Right kidney (tissue), 1 donor: ENCODE data around the gene SALL3.
A peak's percentile ranks its signal among the peaks of the same experiment; 100 is the strongest.

Experiments
- DNase-seq: peaks from one replicate; pipeline ENCODE4 v3.0.0-alpha.2; 2016

Gene SALL3

DNA sequence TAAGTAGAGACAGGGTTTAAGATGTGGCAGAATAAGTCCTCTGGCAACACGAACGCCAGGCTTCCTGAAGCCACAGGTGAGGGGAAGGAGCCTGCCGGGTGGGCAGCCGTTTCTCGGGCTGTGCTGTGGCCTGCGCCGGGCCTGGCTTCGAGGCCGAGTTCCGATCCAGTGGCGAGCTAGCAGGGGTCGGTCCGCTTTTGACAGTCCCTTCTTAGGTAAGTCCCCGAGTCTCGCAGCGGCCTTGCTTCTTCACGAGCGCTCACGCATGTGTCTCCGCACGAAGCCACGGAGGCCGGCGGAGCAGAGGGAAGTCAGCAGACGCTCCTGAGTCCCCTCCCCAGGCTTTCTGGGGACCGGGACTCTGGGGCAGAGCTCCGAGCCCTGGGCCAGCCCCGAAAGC is 26.0 kb downstream of the SALL3 start:
- no peak for DNase-seq

- no peak for DNase-seq
These were observed 26.6 kb downstream of the SALL3 start for GRCh38 chr18:79006106-79006795.

DNA sequence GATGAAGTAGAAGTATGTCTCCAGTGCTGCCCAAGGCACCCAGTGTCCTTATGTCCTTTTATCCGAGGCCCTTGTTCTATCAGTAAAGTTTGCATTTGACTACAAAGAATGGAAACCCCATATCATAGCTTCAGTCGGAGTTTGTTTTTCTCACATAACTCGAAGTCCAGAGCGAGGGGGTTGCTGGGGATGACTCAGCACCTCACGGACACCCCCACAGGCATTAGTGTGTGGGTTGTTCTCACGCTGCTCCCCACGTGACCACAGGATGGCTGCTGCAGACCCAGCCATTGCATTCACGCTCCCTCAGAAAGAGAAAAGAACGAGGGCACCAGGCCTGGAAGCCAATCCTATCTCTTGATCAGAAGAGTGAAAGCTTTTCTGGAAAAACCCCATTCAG is 27.8 kb downstream of the SALL3 start:
- no peak for DNase-seq

- no peak for DNase-seq
These were observed 28.8 kb downstream of the SALL3 start for GRCh38 chr18:79008356-79008940.

GRCh38 chr18:79010802-79011201 is 31.2 kb downstream of the SALL3 start:
- DNase-seq = no peak

DNA sequence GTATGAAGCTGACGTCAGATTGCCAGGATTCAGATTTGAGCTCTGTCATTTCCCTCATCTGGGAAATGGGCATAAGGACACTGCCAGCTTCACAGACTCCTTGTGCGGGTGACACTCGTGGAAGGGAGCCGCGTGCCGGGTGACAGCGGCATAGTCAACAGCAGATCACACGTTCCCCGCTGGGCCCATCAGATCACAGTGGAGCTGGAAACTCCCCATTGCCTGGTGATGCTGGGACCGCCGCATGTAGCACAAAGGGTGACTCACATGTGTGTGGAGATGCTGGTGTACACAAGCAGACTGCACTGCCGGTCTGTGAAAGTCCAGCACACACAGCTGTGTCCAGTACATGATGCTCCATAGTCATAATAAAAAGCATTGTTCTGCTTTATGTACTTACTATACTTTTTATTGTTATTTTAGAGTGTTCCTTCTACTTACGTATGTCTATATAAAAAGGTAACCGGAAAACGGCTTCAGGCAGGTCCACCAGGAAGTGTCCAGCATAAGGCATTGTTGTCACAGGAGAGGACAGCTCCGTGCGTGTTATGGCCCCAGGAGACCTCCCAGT is 31.8 kb downstream of the SALL3 start:
- DNase-seq = no peak

GRCh38 chr18:79013869-79014268 is 34.3 kb downstream of the SALL3 start:
- DNase-seq = no peak

- DNase-seq = no peak
These were observed 39.3 kb downstream of the SALL3 start for GRCh38 chr18:79018911-79019310.

DNA sequence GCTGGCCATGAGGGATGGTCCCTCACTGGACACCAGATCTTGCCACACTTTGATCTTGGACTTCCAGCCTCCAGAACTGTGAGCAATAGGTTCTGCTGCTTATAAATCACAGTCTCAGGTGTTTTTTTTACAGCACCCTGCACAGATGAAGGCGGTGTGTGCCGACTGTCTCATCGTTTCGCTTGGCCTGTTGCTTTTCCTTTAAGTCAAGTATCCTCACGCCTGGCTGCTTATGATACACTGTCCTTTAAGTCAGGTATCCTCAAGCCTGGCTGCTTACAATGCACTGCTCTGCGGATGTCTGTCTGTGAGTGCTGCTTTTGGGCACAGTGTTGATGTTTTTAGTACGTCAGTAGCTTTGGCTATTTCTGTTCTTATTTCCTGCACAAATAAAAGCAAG is 40.3 kb downstream of the SALL3 start:
- no peak for DNase-seq

GRCh38 chr18:79022603-79023002 is 43.0 kb downstream of the SALL3 start:
- no peak for DNase-seq

- DNase-seq = no peak
These were observed 46.9 kb downstream of the SALL3 start for GRCh38 chr18:79026491-79026890.

GRCh38 chr18:79030680-79031079 is 51.1 kb downstream of the SALL3 start:
- no peak for DNase-seq

DNA sequence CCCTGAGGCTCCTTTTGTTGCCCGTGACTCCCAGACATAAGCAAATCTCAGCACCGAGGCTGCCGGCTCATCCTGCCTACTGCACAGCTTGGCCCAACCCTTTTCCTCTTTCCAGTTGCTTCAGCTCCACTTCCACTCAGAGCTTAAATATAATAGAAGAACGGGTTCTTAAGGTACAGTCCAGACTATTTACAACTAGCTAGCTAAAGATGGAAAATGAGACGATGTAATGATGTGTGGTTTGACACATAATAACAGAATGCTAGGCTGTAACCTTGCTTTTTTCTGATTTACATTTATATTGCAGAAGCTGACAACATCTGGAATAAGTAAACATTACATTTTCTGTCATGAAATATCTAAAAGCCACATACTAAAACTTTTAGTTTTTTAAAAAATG is 62.7 kb downstream of the SALL3 start:
- DNase-seq = no peak

DNA sequence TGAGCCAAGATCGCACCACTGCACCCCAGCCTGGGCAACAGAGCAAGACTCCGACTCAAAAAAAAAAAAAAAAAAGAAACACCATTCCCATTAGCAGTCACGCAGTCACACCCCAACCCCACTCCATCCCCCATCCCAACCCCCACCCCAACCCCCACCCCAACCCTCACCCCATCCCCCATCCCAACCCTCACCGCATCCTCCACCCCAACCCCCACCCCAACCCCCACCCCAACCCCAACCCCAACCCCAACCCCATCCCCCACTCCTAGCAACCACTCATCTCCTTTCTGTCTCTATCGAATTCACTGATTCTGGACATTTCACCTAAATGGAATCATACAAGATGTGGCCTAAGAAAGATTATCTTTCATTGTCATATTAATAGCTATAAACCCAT is 63.7 kb downstream of the SALL3 start:
- DNase-seq = no peak

DNA sequence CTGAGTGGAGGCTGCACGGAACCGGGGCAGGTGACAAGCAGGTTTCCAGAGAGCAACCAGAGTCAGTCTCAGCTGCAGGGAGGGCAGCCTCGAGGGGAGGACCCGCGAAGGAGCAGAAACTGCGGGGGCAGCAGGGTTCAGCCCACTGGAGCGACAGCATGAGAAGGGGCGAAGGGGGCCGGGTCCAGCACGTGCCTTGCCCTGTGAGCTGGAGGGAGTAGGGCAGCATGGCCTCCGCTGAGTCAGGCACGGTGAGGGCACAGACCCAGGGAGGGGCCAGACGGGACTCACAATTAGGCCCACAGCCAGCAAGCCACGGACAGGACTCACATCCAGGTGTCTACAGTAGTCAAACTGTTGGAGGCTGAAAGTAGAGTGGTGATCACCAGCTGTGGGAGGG is 66.9 kb downstream of the SALL3 start:
- peak; percentile 20 for DNase-seq

DNA sequence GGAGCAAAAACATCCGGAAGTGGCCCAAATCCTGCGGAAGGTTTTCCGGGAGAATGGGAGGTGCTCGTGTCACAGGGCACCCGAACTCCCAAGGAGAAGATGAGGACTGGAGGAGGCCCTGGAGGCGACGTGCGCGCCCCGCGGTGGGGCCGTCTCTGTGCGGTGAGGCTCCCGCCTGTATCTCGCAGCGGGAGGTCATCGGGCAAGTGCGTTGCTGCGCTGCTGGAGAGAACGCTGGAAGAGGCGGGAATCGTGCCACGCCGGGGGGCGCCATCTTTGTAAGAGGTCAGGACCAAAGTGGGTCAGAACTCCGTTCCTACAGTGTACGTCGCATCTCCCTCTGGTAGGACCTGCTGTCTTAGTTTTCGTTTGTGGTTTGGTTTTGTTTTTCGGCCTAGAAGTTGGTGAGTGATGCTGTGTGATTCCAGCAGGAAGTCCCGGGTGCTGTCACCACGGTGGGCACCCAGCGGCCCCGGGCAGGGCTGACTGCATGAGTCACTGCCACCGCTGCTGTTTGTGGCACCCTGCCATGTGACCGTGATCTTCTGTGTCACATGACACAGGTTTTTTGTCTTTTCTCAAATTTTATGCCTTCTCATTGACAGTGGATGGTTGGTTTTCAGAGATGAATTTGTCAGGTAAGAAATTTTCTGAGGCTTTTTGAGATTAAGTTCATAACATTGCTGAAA is 68.1 kb downstream of the SALL3 start:
- DNase-seq = no peak

DNA sequence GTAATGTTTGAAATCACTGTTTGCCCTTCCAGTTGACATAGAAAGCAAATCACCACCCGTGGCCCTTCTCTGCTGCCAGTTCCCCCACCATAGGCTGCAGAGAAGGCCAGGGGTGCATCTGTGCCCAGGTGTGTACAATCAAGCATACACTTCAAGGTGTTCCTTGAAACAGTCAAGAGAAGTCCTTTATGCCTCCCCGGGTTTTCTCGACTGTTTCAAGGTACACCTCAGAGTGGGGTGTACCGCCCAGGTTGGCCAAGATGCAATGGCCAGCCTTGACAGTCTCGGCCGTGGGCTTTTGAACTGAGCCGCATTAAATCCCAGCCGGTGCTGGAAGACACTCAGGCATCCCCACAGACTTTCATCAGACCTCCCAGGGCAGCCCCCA is 68.6 kb downstream of the SALL3 start:
- DNase-seq = no peak

DNA sequence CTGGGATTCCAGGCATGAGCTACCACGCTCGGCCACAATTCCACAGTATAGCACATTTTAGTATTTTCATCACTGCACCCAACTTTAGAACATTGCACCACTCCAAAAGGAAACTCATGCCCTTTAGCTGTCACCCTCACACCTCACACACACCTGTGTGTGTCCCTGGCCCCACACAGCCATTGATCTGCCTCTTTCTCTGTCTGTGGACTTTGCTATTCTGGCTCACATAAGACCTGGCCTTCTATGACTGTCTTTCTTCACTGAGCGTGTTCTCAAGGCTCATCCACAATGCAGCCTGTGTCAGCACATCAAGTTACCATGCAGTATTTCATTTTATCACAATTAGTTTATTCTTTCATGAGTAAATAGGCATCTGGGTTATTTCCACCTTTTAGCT is 69.9 kb downstream of the SALL3 start:
- no peak for DNase-seq
